HCT116 (cell line): Measurements from ENCODE around the gene CENPL. TPM values are rescaled to one million over a fixed set of nuclear protein-coding genes. Genes with fewer than 3 reads are reported as not detected.

Experiments
- ATAC-seq: fragments of 200-7000 bp; cut with Tn5 transposase; 2 replicates; pipeline ENCODE4 v1.9.1; 2020; ENCODE audit warnings: mild to moderate bottlenecking, moderate library complexity
- BruUV-seq: library from RNA; stranded (reverse); fragments of 400-500 nt; replicated peaks from 2 replicates; lab custom pipeline; 2021; lab: Mats Ljungman, UMichigan
- CTCF ChIA-PET: fragments of 300-600 bp; sonication (Branson Sonifier 250); formaldehyde crosslinking; loops from one replicate; lab custom pipeline; 2021; ENCODE audit warnings: antibody characterized with exemption; lab: Charles Lee
- POLR2A ChIA-PET: fragments of 300-600, 350-600 bp; sonication (Branson Sonifier 250); formaldehyde crosslinking; loops from one replicate; lab custom pipeline; 2021; ENCODE audit warnings: antibody characterized with exemption; lab: Charles Lee
- RAD21 ChIA-PET, 2 experiments: fragments of 300-600 bp; sonication (Branson Sonifier 250); formaldehyde crosslinking; loops; one replicate each; lab custom pipeline; 2023; ENCODE audit warnings: low total read pairs in 2 of 2; ENCODE audit not compliant: uncharacterized antibody in 2 of 2, unreplicated experiment in 2 of 2, low non-redundant PET in 1 of 2; lab: Charles Lee
- DNase-seq: peaks from one replicate; pipeline ENCODE4 v3.0.0-alpha.2; 2010; ENCODE audit warnings: low read depth, low spot score
- H2AFZ ChIP-seq: fragments of 200-600 bp; shearing (Covaris generic), sonication (generic); 2 replicates; pipeline ENCODE4 v1.6.1; 2017; ENCODE audit warnings: low read depth, mixed run types, mixed read lengths, antibody characterized with exemption, low read length; ENCODE audit not compliant: poor library complexity, severe bottlenecking
- H3K27ac ChIP-seq: 2 replicates; pipeline ENCODE4 v1.5.1; 2012; ENCODE audit warnings: low read depth, low read length
- H3K27me3 ChIP-seq: fragments of 200-600 bp; sonication (generic); 2 replicates; pipeline ENCODE4 v1.6.1; 2016; ENCODE audit warnings: mixed run types, low read length, mixed read lengths; ENCODE audit not compliant: insufficient read depth
- H3K36me3 ChIP-seq, 2 experiments: fragments of 200-500 bp in 1 of 2; fragments of 200-600 bp in 1 of 2; sonication (Bioruptor generic) in 1 of 2; sonication (generic) in 1 of 2; 2 replicates each; pipeline versions ENCODE4 v1.5.1 to v1.6.1; 2014 to 2016; ENCODE audit warnings: low read length in 2 of 2, inconsistent platforms in 1 of 2, mixed read lengths in 1 of 2, mixed run types in 1 of 2; ENCODE audit not compliant: insufficient read depth in 2 of 2, control insufficient read depth in 1 of 2
- H3K4me1 ChIP-seq, 2 experiments: fragments of 200-600 bp in 1 of 2; sonication (generic) in 1 of 2; 2 replicates each; pipeline versions ENCODE4 v1.5.1 to v1.6.1; 2012 to 2017; ENCODE audit warnings: low read length in 2 of 2, inconsistent platforms in 1 of 2, mild to moderate bottlenecking in 1 of 2, mixed read lengths in 1 of 2, mixed run types in 1 of 2, moderate library complexity in 1 of 2; ENCODE audit not compliant: insufficient read depth in 2 of 2, control insufficient read depth in 1 of 2
- H3K4me2 ChIP-seq: fragments of 200-600 bp; sonication (generic); 2 replicates; pipeline ENCODE4 v1.6.1; 2017; ENCODE audit warnings: mixed run types, low read length, mixed read lengths
- H3K4me3 ChIP-seq, 2 experiments: fragments of 200-600 bp in 1 of 2; sonication (generic) in 1 of 2; replicated peaks in 1 of 2; 2 replicates each; pipeline ENCODE4 v1.5.1; 2011 to 2016; ENCODE audit warnings: low read length in 2 of 2, control low read depth in 1 of 2, low read depth in 1 of 2, mild to moderate bottlenecking in 1 of 2, mixed read lengths in 1 of 2, mixed run types in 1 of 2
- H3K79me2 ChIP-seq: fragments of 200-600 bp; sonication (generic); 2 replicates; pipeline ENCODE4 v1.6.1; 2017; ENCODE audit warnings: mild to moderate bottlenecking, mixed run types, low read length, moderate library complexity, mixed read lengths; ENCODE audit not compliant: insufficient read depth
- H3K9ac ChIP-seq: fragments of 200-600 bp; sonication (generic); 2 replicates; pipeline ENCODE4 v1.6.1; 2016; ENCODE audit warnings: low read length, mixed read lengths
- H3K9me2 ChIP-seq: fragments of 200-600 bp; sonication (generic), shearing (Covaris generic); 2 replicates; pipeline ENCODE4 v1.6.1; 2017; ENCODE audit warnings: mixed run types, mild to moderate bottlenecking, moderate library complexity; ENCODE audit not compliant: insufficient read depth
- H3K9me3 ChIP-seq, 2 experiments: fragments of 200-500 bp in 1 of 2; fragments of 200-600 bp in 1 of 2; sonication (Bioruptor generic) in 1 of 2; sonication (generic) in 1 of 2; 2 replicates each; pipeline ENCODE4 v1.6.1; 2014 to 2017; ENCODE audit warnings: low read length in 2 of 2, mixed read lengths in 2 of 2, inconsistent platforms in 1 of 2, low read depth in 1 of 2, mild to moderate bottlenecking in 1 of 2, mixed run types in 1 of 2, moderate library complexity in 1 of 2; ENCODE audit not compliant: control insufficient read depth in 1 of 2, insufficient read depth in 1 of 2
- H4K20me1 ChIP-seq: fragments of 200-600 bp; sonication (generic), shearing (Covaris generic); 2 replicates; pipeline ENCODE4 v1.6.1; 2017; ENCODE audit warnings: mixed run types, mild to moderate bottlenecking, moderate library complexity; ENCODE audit not compliant: insufficient read depth
- CBX3 ChIP-seq: IDR thresholded peaks from 2 replicates; pipeline ENCODE4 v1.6.1; 2012; ENCODE audit warnings: low read depth
- EGR1 ChIP-seq: IDR thresholded peaks from 2 replicates; pipeline ENCODE4 v1.6.1; 2012; ENCODE audit warnings: low read depth
- ELF1 ChIP-seq: IDR thresholded peaks from 2 replicates; pipeline ENCODE4 v1.6.1; 2012; ENCODE audit warnings: low read depth, borderline replicate concordance
- EZH2 ChIP-seq: fragments of 200-600 bp; sonication (generic); IDR thresholded peaks from 2 replicates; pipeline ENCODE4 v1.6.1; 2017; ENCODE audit warnings: antibody characterized with exemption, mixed run types
- EZH2phosphoT487 ChIP-seq: fragments of 200-600 bp; IDR thresholded peaks from 2 replicates; pipeline ENCODE4 v1.6.1; 2018; ENCODE audit warnings: antibody characterized with exemption, borderline replicate concordance
- FOSL1 ChIP-seq: IDR thresholded peaks from 2 replicates; pipeline ENCODE4 v1.6.1; 2012; ENCODE audit warnings: low read depth
- JUND ChIP-seq: IDR thresholded peaks from 2 replicates; pipeline ENCODE4 v1.6.1; 2012
- POLR2A ChIP-seq: IDR thresholded peaks from 2 replicates; pipeline ENCODE4 v1.7.0; 2011; ENCODE audit warnings: borderline replicate concordance; ENCODE audit not compliant: insufficient read depth, insufficient read length; ENCODE audit errors: extremely low read depth
- POLR2AphosphoS5 ChIP-seq: IDR thresholded peaks from 2 replicates; pipeline ENCODE4 v1.6.1; 2011; ENCODE audit warnings: mild to moderate bottlenecking, low read depth, low read length, moderate library complexity
- RAD21 ChIP-seq: IDR thresholded peaks from 2 replicates; pipeline ENCODE4 v1.6.1; 2012; ENCODE audit warnings: low read depth, mild to moderate bottlenecking
- SIN3A ChIP-seq: IDR thresholded peaks from 2 replicates; pipeline ENCODE4 v1.6.1; 2012; ENCODE audit warnings: low read depth
- SP1 ChIP-seq: IDR thresholded peaks from 2 replicates; pipeline ENCODE4 v1.6.1; 2012; ENCODE audit warnings: low read depth
- SRF ChIP-seq: IDR thresholded peaks from 2 replicates; pipeline ENCODE4 v1.6.1; 2012; ENCODE audit warnings: low read depth
- TCF7L2 ChIP-seq: IDR thresholded peaks from 2 replicates; pipeline ENCODE4 v1.7.0; 2011; ENCODE audit warnings: borderline replicate concordance, inconsistent platforms; ENCODE audit not compliant: insufficient read depth, insufficient read length; ENCODE audit errors: extremely low read depth
- YY1 ChIP-seq: IDR thresholded peaks from 2 replicates; pipeline ENCODE4 v1.6.1; 2011; ENCODE audit warnings: low read length, low read depth, moderate library complexity, mild to moderate bottlenecking; ENCODE audit not compliant: insufficient replicate concordance; ENCODE audit errors: extremely low read depth
- intact Hi-C: fragments of 100-400 bp; cut with micrococcal nuclease; formaldehyde crosslinking; loops from 2 replicates; pipeline ENCODE4 v1.10.0; 2022
- total RNA-seq: library from RNA; stranded (reverse); gene quantifications from one replicate; pipeline ENCODE4 v1.2.1, GENCODE V29; 2021; ENCODE audit not compliant: unreplicated experiment

The CENPL gene
- total RNA-seq, 1 experiment from 2014 or later, result 20.3 TPM

DNA sequence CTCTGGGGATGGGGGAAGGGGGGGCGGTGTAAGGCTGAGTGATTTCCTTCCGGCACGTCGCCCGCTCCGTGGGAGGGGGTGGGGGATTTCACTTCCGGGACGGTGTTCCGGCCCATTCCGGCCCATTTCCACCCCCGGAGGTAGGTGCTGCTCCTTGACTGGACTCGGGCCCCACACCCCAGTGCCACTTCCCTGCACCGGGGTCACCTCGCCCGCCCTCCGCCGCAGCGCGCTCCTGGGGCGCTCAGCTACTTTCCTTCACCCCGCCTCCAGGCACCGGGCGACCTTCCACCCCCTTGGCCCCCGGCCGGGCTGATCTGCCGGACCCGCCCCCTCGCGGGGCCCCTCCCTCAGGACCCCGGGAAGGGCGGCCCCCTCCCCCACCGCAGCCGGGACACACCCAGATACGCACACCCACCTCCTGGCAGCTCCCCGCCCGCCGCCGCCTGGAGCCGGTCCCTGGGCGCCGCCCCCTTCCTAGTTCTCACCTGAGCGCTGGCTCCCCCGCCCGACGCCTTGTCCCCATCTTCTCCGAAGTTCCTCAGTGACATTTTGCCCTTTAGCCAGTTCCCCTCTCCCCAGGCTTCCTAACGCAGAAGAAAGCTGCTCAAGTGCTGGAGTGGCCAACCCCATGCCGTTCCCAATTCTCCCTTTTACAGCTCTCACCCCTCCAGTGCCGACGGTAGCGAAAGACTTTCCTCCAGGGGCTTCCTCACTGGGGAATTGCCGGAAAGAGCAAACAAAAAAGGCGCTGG, 43.8 kb upstream of the CENPL start, which contains the start of gene ZBTB37:
ZBTB37 (plus strand) TSS at position 115 of the 755 bp plus-strand sequence. CDS start 1,846 bp downstream, outside the sequence.
- Histone ChIP-seq H3K27ac (peak within 1 kb of the TSS; percentile 91), H3K9me2 (no peaks in the 10 kb centered on the region), H3K4me2 (peak within 1 kb of the TSS; percentile 95), H4K20me1 (peaks cover 32% of the 10 kb centered on the region; the same call in 1 of the 2 replicates), H3K9ac (peak within 1 kb of the TSS; percentile 94), H3K9me3 (no peaks in the 10 kb centered on the region), H2AFZ (peak within 1 kb of the TSS; percentile 69), H3K4me3 (peak within 1 kb of the TSS; percentile 69 to 94), H3K79me2 (peaks cover 38% of the 10 kb centered on the region), H3K36me3 (peaks cover 33 to 42% of the 10 kb centered on the region in 2 experiments), H3K4me1 (peaks cover 11 to 34% of the 10 kb centered on the region in 2 experiments; a peak in 3 of 4 replicates), H3K27me3 (no peaks in the 10 kb centered on the region)
- ChIA-PET CTCF (no interaction called here), RAD21 (no interaction called here), POLR2A (interaction anchor here (0.6 to 1.9 kb wide), 9 partner anchors 8 to 1131 kb away, joined by 3 to 11 read pairs (median 4); partner anchors contain the start of gene RC3H1)
- intact Hi-C loops, result loop anchor here (2.0 to 10.0 kb wide), 2 partner anchors 206 to 346 kb away; no protein-coding TSS in a partner anchor
- BruUV-seq, result no TSS peak
- ATAC-seq (peak; percentile 76), DNase-seq (peak; percentile 79)
- TF ChIP-seq SRF, result no peak
- no peak for TF ChIP-seq EZH2phosphoT487
- TF ChIP-seq EZH2, result no peak
- TF ChIP-seq EGR1, result peak; percentile 77
- no peak for TF ChIP-seq JUND
- peak; percentile 61; the same call in 1 of the 2 replicates for TF ChIP-seq POLR2AphosphoS5
- no peak for TF ChIP-seq FOSL1
- peak; percentile 45; the same call in 1 of the 2 replicates for TF ChIP-seq ELF1
- peak; percentile 35; the same call in 1 of the 2 replicates for TF ChIP-seq SP1
- peak; percentile 77 for TF ChIP-seq SIN3A
- peak; percentile 40 for TF ChIP-seq YY1
- peak; percentile 30 for TF ChIP-seq TCF7L2
- peak; percentile 12; the same call in 1 of the 2 replicates for TF ChIP-seq CBX3
- no peak for TF ChIP-seq POLR2A
- TF ChIP-seq RAD21, result peak; percentile 39
